ENCODE measurements around the gene LRRN2. TPM values are rescaled to one million over a fixed set of nuclear protein-coding genes. Genes with fewer than 3 reads are reported as not detected.

LRRN2 gene
- polyA plus RNA-seq, 1 of the 3 experiments (the other 2 are of a cell fraction) = not detected

- no peaks in the 10 kb centered on the region for H3K9me2 ChIP-seq
- H3F3A ChIP-seq (replicated peaks; ENCODE audit: insufficient read depth) = no peaks in the 10 kb centered on the region
- no peak overlapping the region for H3K27ac ChIP-seq (ENCODE audit: low read depth in 2 of 2, low read length in 1 of 2)
- no peaks in the 10 kb centered on the region for H3K27me3 ChIP-seq (ENCODE audit: insufficient read depth)
- TF ChIP-seq EP300 (IDR thresholded peaks at IDR 0.05; ENCODE audit: borderline replicate concordance in 1 of 2, low read depth in 1 of 2, low read length in 1 of 2) (no peak), ZBTB33 (IDR thresholded peaks at IDR 0.05; ENCODE audit: borderline replicate concordance, low read depth) (no peak), FOXJ3 (CRISPR knock-in tag; IDR thresholded peaks at IDR 0.05) (no peak), MXI1 (IDR thresholded peaks at IDR 0.05; ENCODE audit: low read depth, low read length) (no peak), SMC3 (IDR thresholded peaks at IDR 0.05; ENCODE audit: low read depth, low read length) (no peak), CHD2 (IDR thresholded peaks at IDR 0.05; ENCODE audit: low read length, partially characterized antibody) (no peak), NFIC (IDR thresholded peaks at IDR 0.05; ENCODE audit: borderline replicate concordance) (no peak), CTCF (IDR thresholded peaks at IDR 0.05) (no peak)
- no peak overlapping the region for H3K4me2 ChIP-seq
- H3K4me3 ChIP-seq (ENCODE audit: low read depth in 2 of 2, low read length in 1 of 2) = no peak overlapping the region
- DNase-seq = no peak
- H3K4me1 ChIP-seq (ENCODE audit: control insufficient read depth in 1 of 2, insufficient read depth in 2 of 2, low read depth in 1 of 2, low read length in 1 of 2) = peaks cover 6 to 32% of the 10 kb centered on the region in 2 experiments; a peak in 3 of 4 replicates
- no peaks in the 10 kb centered on the region for H3K79me2 ChIP-seq (ENCODE audit: insufficient read depth)
- no peak overlapping the region for H3K9ac ChIP-seq
- CTCF ChIA-PET = interaction anchor here (1.9 to 18.4 kb wide), 5 partner anchors 10 to 232 kb away, joined by 4 to 568 read pairs (median 21); no protein-coding TSS in a partner anchor
- no peaks in the 10 kb centered on the region for H3K9me3 ChIP-seq
- 94% methylated on average over 6 of the region's 8 CpGs for WGBS (ENCODE audit: low lambda C conversion rate)
- no peaks in the 10 kb centered on the region for H3K36me3 ChIP-seq (replicated peaks in 1 of 2; ENCODE audit: control insufficient read depth in 1 of 2, insufficient read depth in 2 of 2, low read length in 1 of 2)
- POLR2A ChIA-PET = no interaction called here
- no peaks in the 10 kb centered on the region for H4K20me1 ChIP-seq (ENCODE audit: insufficient read depth)
- H2AFZ ChIP-seq (ENCODE audit: low read depth) = no peak overlapping the region
These were observed 109.1 kb downstream of the LRRN2 start for GRCh38 chr1:204576422-204576821.

- no peaks in the 10 kb centered on the region for H3K27me3 ChIP-seq (ENCODE audit: insufficient read depth)
- H3K36me3 ChIP-seq (replicated peaks in 1 of 2; ENCODE audit: control insufficient read depth in 1 of 2, insufficient read depth in 2 of 2, low read length in 1 of 2) = no peaks in the 10 kb centered on the region
- no peak overlapping the region for H3K9ac ChIP-seq
- POLR2A ChIA-PET = no interaction called here
- no peaks in the 10 kb centered on the region for H3K9me2 ChIP-seq
- H2AFZ ChIP-seq (ENCODE audit: low read depth) = no peak overlapping the region
- H3K79me2 ChIP-seq (ENCODE audit: insufficient read depth) = no peaks in the 10 kb centered on the region
- no peaks in the 10 kb centered on the region for H3F3A ChIP-seq (replicated peaks; ENCODE audit: insufficient read depth)
- DNase-seq = no peak
- H3K4me3 ChIP-seq (ENCODE audit: low read depth in 2 of 2, low read length in 1 of 2) = no peak overlapping the region
- H3K9me3 ChIP-seq = no peaks in the 10 kb centered on the region
- 89% methylated on average over 13 of the region's 13 CpGs for WGBS (ENCODE audit: low lambda C conversion rate)
- no peak overlapping the region for H3K4me2 ChIP-seq
- no peaks in the 10 kb centered on the region for H4K20me1 ChIP-seq (ENCODE audit: insufficient read depth)
- no peak overlapping the region for H3K27ac ChIP-seq (ENCODE audit: low read depth in 2 of 2, low read length in 1 of 2)
- CTCF ChIA-PET = interaction anchor here (1.0 to 18.4 kb wide), 9 partner anchors 9 to 232 kb away, joined by 3 to 568 read pairs (median 12); no protein-coding TSS in a partner anchor
- peaks cover 6 to 32% of the 10 kb centered on the region in 2 experiments; a peak in 3 of 4 replicates for H3K4me1 ChIP-seq (ENCODE audit: control insufficient read depth in 1 of 2, insufficient read depth in 2 of 2, low read depth in 1 of 2, low read length in 1 of 2)
- TF ChIP-seq TAF1 (IDR thresholded peaks at IDR 0.05; ENCODE audit: borderline replicate concordance, low read depth, low read length) (no peak), RCOR1 (IDR thresholded peaks at IDR 0.05; ENCODE audit: low read length) (no peak), GABPA (IDR thresholded peaks at IDR 0.05; ENCODE audit: low read depth) (no peak), USF2 (IDR thresholded peaks at IDR 0.05; ENCODE audit: borderline replicate concordance, low read depth, low read length) (no peak), POLR2AphosphoS5 (IDR thresholded peaks at IDR 0.05; ENCODE audit: low read depth, low read length) (no peak), EZH2phosphoT487 (IDR thresholded peaks at IDR 0.05; ENCODE audit: borderline replicate concordance, low read depth) (no peak), MEF2A (IDR thresholded peaks at IDR 0.05; ENCODE audit: borderline replicate concordance, low read depth) (no peak), SIN3A (IDR thresholded peaks at IDR 0.05; ENCODE audit: borderline replicate concordance, low read depth, low read length) (no peak), USF1 (IDR thresholded peaks at IDR 0.05; ENCODE audit: borderline replicate concordance, low read depth) (no peak), FOXJ3 (CRISPR knock-in tag; IDR thresholded peaks at IDR 0.05) (no peak), CHD2 (IDR thresholded peaks at IDR 0.05; ENCODE audit: low read length, partially characterized antibody) (no peak)
These were observed 110.0 kb downstream of the LRRN2 start for GRCh38 chr1:204575221-204576190.
